ENCODE data around the gene ATP8B2. TPM values are rescaled to one million over a fixed set of nuclear protein-coding genes. Genes with fewer than 3 reads are reported as not detected.

ATP8B2 gene
- polyA plus RNA-seq, 1 of the 3 experiments (the other 2 are of a cell fraction): 50.7 TPM

GRCh38 chr1:154326546-154327465 lies 1.5 kb downstream of the ATP8B2 start:
- 66% methylated on average over 6 of the region's 6 CpGs for WGBS (ENCODE audit: low lambda C conversion rate)
- peak overlapping the region; percentile 60; the same call in 1 of the 2 replicates for H2AFZ ChIP-seq (ENCODE audit: low read depth)
- H3K9me3 ChIP-seq: no peaks in the 10 kb centered on the region
- no peak for DNase-seq
- H4K20me1 ChIP-seq (ENCODE audit: insufficient read depth): peaks cover 20% of the 10 kb centered on the region
- peaks cover 11% of the 10 kb centered on the region for H3F3A ChIP-seq (replicated peaks; ENCODE audit: insufficient read depth)
- CTCF ChIA-PET: interaction anchor here (0.6 to 6.3 kb wide), 17 partner anchors 9 to 154 kb away, joined by 3 to 99 read pairs (median 4); partner anchors contain the start of genes HAX1 and IL6R
- peaks cover 38% of the 10 kb centered on the region for H3K79me2 ChIP-seq (ENCODE audit: insufficient read depth)
- H3K27me3 ChIP-seq (ENCODE audit: insufficient read depth): no peaks in the 10 kb centered on the region; the same call in 1 of the 2 replicates
- no peaks in the 10 kb centered on the region for H3K9me2 ChIP-seq
- peaks cover 12 to 22% of the 10 kb centered on the region in 2 experiments for H3K36me3 ChIP-seq (replicated peaks in 1 of 2; ENCODE audit: control insufficient read depth in 1 of 2, insufficient read depth in 2 of 2, low read length in 1 of 2)
- peaks cover 21 to 38% of the 10 kb centered on the region in 2 experiments; a peak in 3 of 4 replicates for H3K4me1 ChIP-seq (ENCODE audit: control insufficient read depth in 1 of 2, insufficient read depth in 2 of 2, low read depth in 1 of 2, low read length in 1 of 2)
- H3K4me3 ChIP-seq (ENCODE audit: low read depth in 2 of 2, low read length in 1 of 2): peak overlapping the region; percentile 78 to 84
- H3K9ac ChIP-seq: peak overlapping the region; percentile 91
- POLR2A ChIA-PET: interaction anchor here (0.7 kb wide), 1 partner anchor 477 kb away, joined by 3 read pairs; no protein-coding TSS in a partner anchor
- TF ChIP-seq FOSL2 (IDR thresholded peaks at IDR 0.05; ENCODE audit: borderline replicate concordance, low read depth) (0 out of 2 replicates have a peak, but pooled peaks have one; percentile 10), GATA2 (CRISPR knock-in tag; IDR thresholded peaks at IDR 0.05) (no peak)
- peak overlapping the region; percentile 88 to 92 for H3K27ac ChIP-seq (ENCODE audit: low read depth in 2 of 2, low read length in 1 of 2)
- peak overlapping the region; percentile 91 for H3K4me2 ChIP-seq

- ChIA-PET CTCF (interaction anchor here (0.9 to 6.3 kb wide), 10 partner anchors 8 to 129 kb away, joined by 3 to 99 read pairs (median 10); partner anchors contain the start of genes HAX1 and IL6R), POLR2A (interaction anchor here (1.3 kb wide), 1 partner anchor 107 kb away, joined by 4 read pairs; the partner anchor contains the start of gene UBAP2L)
- Histone ChIP-seq H4K20me1 (ENCODE audit: insufficient read depth) (peaks cover 20% of the 10 kb centered on the region), H3K27ac (ENCODE audit: low read depth in 2 of 2, low read length in 1 of 2) (peak overlapping the region; percentile 16 to 26; a peak in 2 of 4 replicates), H3K9me2 (no peaks in the 10 kb centered on the region), H3K9ac (no peak overlapping the region), H3K9me3 (no peaks in the 10 kb centered on the region), H3K27me3 (ENCODE audit: insufficient read depth) (no peaks in the 10 kb centered on the region; the same call in 1 of the 2 replicates), H3K4me3 (ENCODE audit: low read depth in 2 of 2, low read length in 1 of 2) (peak overlapping the region; percentile 49 to 57), H3K4me2 (peak overlapping the region; percentile 91), H3K4me1 (ENCODE audit: control insufficient read depth in 1 of 2, insufficient read depth in 2 of 2, low read depth in 1 of 2, low read length in 1 of 2) (peaks cover 21 to 38% of the 10 kb centered on the region in 2 experiments; a peak in 3 of 4 replicates), H2AFZ (ENCODE audit: low read depth) (no peak overlapping the region; the same call in 1 of the 2 replicates), H3F3A (replicated peaks; ENCODE audit: insufficient read depth) (peaks cover 11% of the 10 kb centered on the region), H3K79me2 (ENCODE audit: insufficient read depth) (peaks cover 38% of the 10 kb centered on the region), H3K36me3 (replicated peaks in 1 of 2; ENCODE audit: control insufficient read depth in 1 of 2, insufficient read depth in 2 of 2, low read length in 1 of 2) (peaks cover 21 to 28% of the 10 kb centered on the region in 2 experiments)
- no peak for TF ChIP-seq SMC3 (IDR thresholded peaks at IDR 0.05; ENCODE audit: low read depth, low read length)
- TF ChIP-seq EP300 (IDR thresholded peaks at IDR 0.05; ENCODE audit: borderline replicate concordance in 1 of 2, low read depth in 1 of 2, low read length in 1 of 2): no peak
- TF ChIP-seq TAF1 (IDR thresholded peaks at IDR 0.05; ENCODE audit: borderline replicate concordance, low read depth, low read length): no peak
- TF ChIP-seq POLR2AphosphoS5 (IDR thresholded peaks at IDR 0.05; ENCODE audit: low read depth, low read length): no peak
- no peak for TF ChIP-seq FOXM1 (IDR thresholded peaks at IDR 0.05; ENCODE audit: low read depth)
- no peak for TF ChIP-seq PBX3 (IDR thresholded peaks at IDR 0.05)
- TF ChIP-seq RXRA (IDR thresholded peaks at IDR 0.05; ENCODE audit: borderline replicate concordance, low read depth): no peak
- no peak for TF ChIP-seq NRF1 (IDR thresholded peaks at IDR 0.05; ENCODE audit: low read depth, low read length)
- TF ChIP-seq, protein P1, sequence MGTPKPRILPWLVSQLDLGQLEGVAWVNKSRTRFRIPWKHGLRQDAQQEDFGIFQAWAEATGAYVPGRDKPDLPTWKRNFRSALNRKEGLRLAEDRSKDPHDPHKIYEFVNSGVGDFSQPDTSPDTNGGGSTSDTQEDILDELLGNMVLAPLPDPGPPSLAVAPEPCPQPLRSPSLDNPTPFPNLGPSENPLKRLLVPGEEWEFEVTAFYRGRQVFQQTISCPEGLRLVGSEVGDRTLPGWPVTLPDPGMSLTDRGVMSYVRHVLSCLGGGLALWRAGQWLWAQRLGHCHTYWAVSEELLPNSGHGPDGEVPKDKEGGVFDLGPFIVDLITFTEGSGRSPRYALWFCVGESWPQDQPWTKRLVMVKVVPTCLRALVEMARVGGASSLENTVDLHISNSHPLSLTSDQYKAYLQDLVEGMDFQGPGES (IDR thresholded peaks at IDR 0.05; ENCODE audit: low read depth, low read length): no peak
- TF ChIP-seq MEF2A (IDR thresholded peaks at IDR 0.05; ENCODE audit: borderline replicate concordance, low read depth): no peak
- no peak for TF ChIP-seq USF2 (IDR thresholded peaks at IDR 0.05; ENCODE audit: borderline replicate concordance, low read depth, low read length)
- no peak for TF ChIP-seq ZBTB33 (IDR thresholded peaks at IDR 0.05; ENCODE audit: borderline replicate concordance, low read depth)
- TF ChIP-seq FOSL2 (IDR thresholded peaks at IDR 0.05; ENCODE audit: borderline replicate concordance, low read depth): no peak
- no peak for TF ChIP-seq RCOR1 (IDR thresholded peaks at IDR 0.05; ENCODE audit: low read length)
- TF ChIP-seq EZH2phosphoT487 (IDR thresholded peaks at IDR 0.05; ENCODE audit: borderline replicate concordance, low read depth): no peak
- TF ChIP-seq GATA2 (CRISPR knock-in tag; IDR thresholded peaks at IDR 0.05): no peak
- no peak for TF ChIP-seq JUND (IDR thresholded peaks at IDR 0.05)
- WGBS (ENCODE audit: low lambda C conversion rate): 85% methylated on average over 5 of the region's 5 CpGs
- no peak for DNase-seq
Measured at GRCh38 chr1:154327466-154328317, 2.4 kb downstream of the ATP8B2 start.
